Lower leg skin (tissue), 3 donors: Measurements from ENCODE around the gene GALP.
"Not testable (repeated sequence)": the region's sequence is repeated elsewhere in the genome, so short reads cannot be mapped to it uniquely, and the experiment has no call there.

Experiments used
- POLR2A ChIP-seq, 2 donors: fragments of 450-650 bp; IDR thresholded peaks; one replicate each; pipeline ENCODE4 v1.6.1; 2016 to 2017; ENCODE audit warnings: antibody characterized with exemption in 2 of 2, mild to moderate bottlenecking in 1 of 2, moderate library complexity in 1 of 2
- TF ChIP-seq, protein P1 (sequence below), 3 donors: fragments of 450-650 bp; IDR thresholded peaks; one replicate each; pipeline ENCODE4 v1.5.1; 2016; ENCODE audit warnings: antibody characterized with exemption in 3 of 3, mild to moderate bottlenecking in 3 of 3, moderate library complexity in 2 of 3

DNA sequence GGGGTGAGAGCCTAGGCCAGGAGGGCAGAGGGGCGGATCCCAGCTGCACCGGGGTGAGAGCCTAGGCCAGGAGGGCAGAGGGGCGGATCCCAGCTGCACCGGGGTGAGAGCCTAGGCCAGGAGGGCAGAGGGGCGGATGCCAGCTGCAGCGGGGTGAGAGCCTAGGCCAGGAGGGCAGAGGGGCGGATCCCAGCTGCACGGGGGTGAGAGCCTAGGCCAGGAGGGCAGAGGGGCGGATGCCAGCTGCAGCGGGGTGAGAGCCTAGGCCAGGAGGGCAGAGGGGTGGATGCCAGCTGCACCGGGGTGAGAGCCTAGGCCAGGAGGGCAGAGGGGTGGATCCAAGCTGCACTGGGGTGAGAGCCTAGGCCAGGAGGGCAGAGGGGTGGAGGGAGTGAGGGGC lies 502 bp downstream of the GALP start:
- TF ChIP-seq, protein P1, sequence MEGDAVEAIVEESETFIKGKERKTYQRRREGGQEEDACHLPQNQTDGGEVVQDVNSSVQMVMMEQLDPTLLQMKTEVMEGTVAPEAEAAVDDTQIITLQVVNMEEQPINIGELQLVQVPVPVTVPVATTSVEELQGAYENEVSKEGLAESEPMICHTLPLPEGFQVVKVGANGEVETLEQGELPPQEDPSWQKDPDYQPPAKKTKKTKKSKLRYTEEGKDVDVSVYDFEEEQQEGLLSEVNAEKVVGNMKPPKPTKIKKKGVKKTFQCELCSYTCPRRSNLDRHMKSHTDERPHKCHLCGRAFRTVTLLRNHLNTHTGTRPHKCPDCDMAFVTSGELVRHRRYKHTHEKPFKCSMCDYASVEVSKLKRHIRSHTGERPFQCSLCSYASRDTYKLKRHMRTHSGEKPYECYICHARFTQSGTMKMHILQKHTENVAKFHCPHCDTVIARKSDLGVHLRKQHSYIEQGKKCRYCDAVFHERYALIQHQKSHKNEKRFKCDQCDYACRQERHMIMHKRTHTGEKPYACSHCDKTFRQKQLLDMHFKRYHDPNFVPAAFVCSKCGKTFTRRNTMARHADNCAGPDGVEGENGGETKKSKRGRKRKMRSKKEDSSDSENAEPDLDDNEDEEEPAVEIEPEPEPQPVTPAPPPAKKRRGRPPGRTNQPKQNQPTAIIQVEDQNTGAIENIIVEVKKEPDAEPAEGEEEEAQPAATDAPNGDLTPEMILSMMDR (IDR thresholded peaks at IDR 0.05) = not testable (repeated sequence)
- not testable (repeated sequence) for TF ChIP-seq POLR2A (IDR thresholded peaks at IDR 0.05)
